Stimulated activated CD8-positive, alpha-beta memory T cell treated with anti-CD3 and anti-CD28 coated beads, Interleukin-2, amount 100 ng/mL, for 1 hour (primary cell): ENCODE data around the gene CD247.

Source experiments
- DNase-seq, 2 donors: peaks; one replicate each; pipeline ENCODE4 v3.0.0-alpha.2; 2020; ENCODE audit warnings: low read depth in 2 of 2

Gene CD247

DNA sequence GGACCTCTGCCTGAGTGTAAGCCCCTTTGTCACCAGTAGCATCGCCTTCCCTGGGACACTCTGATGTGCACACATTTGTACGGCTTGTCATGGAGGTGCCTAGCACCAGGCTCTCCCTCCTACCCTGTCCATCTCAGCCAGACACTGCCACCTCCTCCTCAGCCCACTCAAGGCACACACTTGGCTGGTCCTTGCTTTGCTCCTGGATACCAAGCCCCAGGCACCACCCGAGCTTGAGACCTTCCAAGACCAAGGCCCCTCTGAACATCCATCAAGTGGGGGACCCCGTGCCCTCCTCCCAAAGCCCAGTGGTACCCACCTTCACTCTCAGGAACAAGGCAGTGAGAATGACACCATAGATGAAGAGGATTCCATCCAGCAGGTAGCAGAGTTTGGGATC is 78.0 kb downstream of the CD247 start:
- DNase-seq: no peak

DNA sequence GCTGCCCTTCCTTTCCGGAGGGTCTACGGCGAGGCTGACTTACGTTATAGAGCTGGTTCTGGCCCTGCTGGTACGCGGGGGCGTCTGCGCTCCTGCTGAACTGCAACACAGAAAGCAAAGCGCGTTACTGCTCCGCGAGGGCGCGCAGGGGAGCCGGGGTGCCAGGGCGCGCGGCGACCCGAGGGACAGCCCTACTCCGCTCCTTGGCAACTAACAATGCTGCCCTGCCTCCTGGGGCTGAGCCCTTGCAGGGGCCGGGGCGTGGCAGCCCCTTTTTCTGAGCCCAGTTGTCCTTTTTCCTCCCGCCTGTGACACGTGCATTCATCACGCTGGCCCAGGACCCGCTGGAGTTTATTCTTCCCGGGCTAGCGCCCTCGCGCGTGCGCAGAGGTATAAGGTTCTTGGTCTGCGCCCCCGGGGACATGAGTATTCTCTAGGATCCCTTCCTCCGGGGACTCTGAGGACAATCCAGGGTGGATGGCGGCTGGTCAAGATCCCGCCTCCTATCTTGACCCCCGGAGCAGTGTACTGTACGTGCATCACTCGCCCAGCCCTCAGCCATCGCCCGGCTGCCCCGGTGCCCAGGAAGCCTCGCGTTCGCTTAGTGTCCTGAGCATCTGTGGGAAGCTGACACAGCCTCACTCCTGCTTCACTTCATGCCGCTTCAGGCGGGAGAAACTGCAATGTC is 78.9 kb downstream of the CD247 start:
- DNase-seq: no peak

DNA sequence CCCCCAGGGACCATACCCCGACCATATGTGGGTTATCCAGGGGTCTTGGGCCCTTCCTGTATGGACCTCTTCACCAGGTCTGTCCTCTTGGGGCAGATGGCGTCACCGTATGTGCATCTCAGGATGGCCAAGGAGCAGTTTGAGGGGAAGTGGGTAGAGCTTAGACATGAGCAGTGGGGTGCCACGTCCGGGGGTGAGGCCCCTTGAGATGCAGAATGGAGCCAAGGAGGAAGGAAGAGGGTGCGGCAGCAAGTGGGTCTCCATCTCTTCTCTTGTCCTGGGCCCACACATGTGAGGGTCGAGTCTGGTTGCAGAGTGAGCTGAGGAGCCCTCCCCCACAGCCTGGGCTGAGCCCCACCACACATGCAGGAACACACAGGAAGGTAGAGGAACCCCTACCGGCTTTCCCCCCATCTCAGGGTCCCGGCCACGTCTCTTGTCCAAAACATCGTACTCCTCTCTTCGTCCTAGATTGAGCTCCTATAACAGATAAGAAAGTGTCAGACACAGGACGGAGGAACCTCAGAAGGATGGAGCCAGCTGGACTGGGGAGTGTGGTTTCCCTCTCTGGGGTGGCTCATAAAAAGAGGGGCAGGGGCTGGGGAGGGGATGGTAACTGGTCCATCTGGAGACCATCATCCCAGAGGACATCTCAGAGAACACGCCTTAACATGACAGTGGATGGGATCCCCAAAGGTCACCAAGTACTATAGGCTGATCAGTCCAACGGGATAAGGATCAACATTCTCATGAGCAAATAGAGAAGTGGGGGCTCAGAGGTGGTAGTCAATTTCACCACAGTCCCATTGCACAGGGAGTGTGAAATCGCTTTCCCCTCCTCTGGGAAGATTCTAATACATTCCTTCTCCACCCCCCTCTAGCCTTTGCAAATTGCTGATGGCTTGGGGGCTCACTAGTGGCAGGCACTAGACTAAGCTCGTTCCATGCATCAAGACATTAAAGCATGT is 79.9 kb downstream of the CD247 start:
- no peak for DNase-seq

DNA sequence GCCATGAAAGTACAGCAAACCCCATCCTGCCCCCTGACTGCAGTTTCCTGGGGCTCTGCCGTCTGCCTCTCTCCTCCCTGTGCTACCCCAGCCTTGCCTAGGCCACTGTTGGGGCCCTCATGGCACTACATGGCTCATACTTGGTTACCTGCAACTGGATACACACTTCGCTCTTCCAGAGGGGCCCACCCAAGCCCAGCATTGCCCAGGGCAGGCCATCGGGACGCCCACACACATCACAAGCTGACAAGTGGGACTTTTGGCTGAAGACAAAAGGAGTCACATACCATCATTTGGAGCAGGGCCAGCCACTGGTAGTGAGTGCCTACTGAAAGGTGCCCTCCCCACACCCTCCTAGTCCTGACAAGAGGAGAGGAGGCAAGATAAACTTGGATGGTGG is 82.8 kb downstream of the CD247 start:
- DNase-seq: no peak

DNA sequence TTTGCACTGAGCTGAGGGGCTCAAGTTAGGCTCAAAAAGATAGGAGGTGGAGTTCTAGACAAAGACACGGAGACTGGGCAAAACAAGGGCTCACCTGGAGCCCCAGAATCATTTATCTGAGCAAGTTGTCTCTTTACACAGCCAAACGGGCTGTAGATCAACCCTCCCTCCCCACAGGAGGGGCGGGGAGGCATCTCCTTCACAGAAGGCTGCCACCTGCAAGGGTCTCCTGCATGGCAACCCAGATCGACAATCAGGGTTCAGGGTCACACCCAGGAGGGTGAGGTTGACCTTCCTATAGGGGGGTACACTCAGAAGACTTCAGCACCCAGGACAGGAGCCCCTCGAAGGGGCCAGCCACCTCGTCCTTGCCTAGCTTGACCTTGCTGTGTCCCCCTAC is 84.0 kb downstream of the CD247 start:
- DNase-seq: no peak

DNA sequence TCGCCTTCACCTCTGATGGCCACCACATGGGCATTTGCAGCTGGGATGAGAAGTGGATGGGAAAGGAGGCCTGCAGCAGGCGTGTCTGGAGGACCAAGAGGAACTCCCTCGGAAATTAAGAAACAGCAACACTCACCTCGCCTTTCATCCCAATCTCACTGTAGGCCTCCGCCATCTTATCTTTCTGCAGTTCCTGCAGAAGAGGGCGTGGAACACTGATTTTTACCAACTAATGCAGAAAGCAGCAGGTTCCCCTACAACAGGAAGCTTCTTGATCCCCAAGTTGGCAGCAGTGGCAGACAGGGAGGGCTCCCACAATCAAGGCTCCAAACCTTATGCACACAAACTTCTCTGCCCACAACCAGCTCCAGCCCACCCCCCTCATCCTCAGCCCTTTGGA is 84.4 kb downstream of the CD247 start:
- no peak for DNase-seq

DNA sequence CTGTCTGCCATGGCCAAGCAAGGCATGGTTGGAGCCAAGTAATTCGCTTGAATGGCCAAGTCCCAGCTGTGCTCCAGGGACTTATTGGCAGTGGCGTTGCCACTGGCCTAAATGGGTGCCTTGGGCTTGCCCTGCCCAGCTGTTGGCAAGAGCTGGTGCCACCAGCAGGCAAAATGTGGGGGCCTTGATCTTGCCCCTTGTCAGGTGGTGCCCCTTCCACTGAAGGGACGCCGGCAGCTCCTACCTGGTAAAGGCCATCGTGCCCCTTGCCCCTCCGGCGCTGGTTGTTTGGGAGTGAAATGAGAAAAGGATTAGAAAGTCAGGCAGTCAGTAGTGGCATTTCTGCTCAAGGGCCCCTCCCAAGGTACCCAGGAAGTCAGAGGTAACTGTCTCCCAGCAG is 85.5 kb downstream of the CD247 start:
- no peak for DNase-seq

DNA sequence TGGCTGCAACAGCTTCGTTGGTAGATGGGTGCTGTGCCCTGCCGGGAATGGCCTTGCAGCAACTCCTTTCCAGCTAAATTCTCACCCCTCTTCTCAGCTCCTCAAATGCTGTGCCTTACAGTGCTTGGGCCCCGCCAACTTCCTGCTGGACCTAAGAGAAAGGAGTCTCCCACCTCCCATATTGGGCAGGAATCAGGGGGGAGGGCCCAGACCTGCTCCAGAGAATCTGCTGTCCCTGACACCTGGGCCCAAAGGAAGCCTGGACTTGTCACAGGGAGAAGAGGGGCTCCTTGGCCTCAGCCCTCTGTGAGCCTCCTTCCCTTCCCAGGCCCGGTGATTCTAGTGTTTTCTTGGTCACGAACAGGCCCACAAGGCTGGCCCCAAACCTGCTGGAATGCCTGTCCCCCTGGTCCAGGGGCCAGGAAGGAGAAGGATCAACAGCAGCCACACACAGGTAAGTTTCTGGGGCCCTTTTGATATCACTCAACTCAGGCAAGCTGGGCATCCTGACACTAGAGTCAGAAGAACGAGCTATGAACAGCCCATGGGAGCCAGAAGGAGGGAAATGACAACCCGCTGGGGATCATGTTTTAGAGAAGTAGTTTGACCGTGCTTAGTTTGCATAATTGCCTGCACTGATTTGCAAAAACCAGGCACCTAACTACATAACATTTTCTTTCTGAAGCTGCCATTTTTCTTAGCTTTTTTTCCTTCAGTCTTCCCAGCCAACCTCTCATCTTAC is 86.2 kb downstream of the CD247 start:
- DNase-seq: no peak

DNA sequence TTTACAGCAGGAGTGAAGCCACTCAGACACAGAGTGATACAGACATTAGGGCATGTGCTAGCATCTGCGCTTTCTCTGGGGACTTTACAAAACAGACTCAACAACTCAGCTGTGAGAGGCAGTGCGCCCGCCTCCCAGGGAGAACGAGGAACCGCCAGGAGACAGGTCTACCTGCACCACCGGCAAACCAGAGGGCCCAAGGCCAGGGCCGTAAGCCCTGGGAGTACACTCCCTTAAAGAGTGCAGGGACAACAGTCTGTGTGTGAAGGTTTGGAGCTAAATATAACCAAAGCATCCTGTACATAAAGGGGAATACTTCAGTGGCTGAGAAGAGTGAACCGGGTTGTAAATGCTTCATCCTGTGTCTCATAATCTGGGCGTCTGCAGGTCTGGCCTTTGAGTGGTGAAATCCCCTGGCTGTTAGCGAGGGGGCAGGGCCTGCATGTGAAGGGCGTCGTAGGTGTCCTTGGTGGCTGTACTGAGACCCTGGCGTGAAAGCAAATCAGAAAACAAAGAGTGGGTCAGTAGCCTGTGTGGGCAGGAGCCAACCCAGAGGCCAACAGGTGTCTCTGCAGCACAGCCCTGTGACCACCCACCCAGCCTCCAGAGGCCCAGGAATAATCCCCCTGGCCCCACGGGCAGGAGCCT is 86.9 kb downstream of the CD247 start:
- no peak for DNase-seq

DNA sequence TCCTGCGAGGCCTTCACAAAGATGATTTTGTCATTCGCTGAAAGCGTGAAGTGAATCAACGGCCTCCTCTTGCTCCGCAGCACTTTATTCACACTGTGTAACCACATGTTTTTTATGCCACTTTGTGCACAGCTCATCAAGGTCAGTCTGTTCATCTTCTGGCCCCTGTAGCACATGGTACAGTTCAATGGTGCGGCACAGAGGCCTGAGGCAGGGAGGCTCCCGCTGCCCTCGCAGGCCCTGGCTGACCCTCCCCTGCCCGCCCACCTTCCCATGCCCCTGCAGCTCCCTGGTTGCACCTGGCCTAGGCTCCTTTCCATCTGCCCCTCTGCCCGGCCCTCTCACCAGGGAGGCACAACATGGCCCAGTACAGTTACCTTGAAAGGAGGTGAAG is 87.5 kb downstream of the CD247 start:
- no peak for DNase-seq

DNA sequence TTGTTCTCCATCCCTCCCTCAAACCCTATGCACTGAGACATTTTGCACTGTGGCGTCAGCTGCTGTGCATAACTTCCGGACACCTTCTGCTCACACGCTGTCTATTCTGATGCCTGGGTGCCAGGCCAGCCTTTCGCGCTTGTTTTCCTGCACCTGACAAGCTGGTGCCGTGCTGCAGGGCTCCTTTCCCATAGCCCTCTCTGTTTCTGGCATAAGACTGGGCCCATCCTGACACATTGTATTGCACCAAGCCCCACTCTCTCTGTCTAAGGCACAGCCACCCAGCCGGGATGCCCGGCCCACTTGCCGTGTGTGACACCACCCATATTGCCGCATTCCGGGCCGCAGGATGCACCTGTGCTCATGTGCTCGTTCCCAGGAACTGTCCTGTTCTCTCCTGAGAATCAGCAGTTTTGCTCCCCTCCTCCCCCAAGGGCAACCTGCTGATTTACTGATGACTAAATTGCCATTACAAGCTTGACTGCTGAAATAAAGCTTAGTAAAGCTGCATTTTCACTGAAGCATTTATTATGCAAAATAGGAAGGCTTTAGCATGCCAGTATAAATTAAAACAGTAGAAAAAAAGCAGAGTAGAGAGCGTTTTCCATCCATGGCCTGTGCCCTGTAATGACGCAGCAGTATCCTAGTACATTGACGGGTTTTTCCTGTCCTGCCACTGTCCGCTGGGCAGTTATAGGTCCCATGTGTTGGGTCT is 88.0 kb downstream of the CD247 start:
- no peak for DNase-seq

DNA sequence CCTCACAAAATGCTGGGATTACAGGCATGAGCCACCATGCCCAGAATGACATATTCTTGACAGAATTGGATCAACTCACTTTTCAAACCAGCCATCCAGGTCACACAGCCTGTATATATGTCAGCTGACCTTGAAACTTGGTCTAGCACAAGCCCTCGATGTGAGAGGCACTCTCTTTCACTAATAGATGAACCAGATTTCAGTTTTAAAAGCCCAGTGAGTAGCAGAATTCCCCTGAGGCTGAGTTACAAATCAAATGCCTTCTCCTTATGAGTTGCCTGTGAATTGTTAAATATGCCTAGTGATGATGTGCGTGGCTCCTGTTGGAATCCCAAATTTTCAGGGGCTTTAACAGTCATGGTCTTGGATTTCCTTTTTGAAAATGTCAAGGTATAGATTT is 88.7 kb downstream of the CD247 start:
- no peak for DNase-seq

DNA sequence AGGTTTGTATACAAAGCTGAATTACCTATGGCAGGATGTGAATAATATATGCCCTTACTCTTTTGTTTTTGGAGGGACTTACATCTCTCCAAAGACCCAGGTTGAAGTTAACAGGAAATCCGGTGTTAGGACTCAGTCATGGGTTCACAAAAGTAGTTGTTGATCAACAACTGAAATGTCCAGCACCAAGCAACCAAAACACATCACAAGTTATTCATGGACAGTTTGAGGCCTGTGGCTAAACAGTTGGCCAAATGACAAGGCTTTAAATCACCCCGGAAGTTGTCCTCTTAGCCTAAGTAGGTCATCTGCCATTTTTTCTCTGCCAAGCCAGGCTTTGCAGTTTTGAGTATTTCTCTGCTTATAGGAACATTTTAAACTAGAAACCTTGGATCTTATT is 89.9 kb downstream of the CD247 start:
- no peak for DNase-seq

DNA sequence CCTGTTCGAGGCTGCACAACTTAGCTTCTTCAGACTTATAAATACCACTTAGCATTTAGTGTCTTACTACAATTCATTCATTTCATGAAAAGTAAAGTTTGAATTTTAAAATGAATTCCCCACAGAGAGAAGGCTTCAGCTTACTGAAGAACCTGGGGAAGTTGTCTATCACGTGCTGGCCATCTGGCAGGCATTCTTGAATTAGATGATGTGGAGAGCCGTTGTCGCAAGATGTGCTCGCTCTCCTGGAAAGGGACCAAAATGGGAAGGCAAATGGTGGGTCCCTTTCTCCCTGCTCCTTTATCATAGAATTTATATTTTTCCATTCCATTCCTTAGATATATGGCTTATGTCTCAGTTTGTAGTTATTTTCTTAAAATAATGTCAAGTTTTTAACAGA is 90.5 kb downstream of the CD247 start:
- DNase-seq: no peak

DNA sequence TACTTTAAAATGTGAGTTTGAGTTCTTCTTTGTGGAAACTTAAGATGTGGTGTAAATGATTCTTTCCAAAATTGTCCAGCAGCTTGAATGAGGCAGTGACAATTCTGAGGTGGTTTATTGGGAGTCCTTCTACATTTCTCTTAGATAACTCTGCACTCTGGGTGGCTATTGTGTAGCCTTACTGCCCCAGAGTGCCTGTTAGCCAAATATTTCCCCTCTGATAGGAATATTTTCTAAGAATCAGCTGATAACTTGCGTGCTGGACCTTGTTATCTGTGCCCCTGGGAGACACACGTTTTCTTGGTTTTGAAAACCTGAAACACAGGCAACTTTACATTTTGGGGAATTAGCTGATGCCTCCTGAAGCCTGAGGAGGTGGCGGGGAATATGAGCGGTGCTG is 91.6 kb downstream of the CD247 start:
- DNase-seq: no peak

DNA sequence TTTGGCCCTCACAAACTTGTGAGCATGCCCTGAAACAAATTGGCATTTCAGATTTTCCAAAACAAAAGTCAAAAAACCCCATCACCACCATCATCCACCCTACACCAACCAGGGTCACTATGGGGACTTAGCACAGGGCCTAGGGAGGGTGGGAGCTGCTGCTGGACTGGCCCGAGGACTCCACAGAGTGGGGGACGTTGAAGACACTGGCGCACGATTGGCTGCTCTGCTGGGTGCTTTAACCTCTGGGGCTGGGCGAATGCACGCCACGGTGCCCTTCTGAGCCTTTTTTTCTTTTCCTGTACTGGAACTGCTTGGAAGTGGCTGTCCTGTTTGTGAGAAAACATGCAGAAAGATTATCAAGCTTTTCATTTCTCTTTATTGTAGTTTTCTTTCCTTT is 92.8 kb downstream of the CD247 start:
- no peak for DNase-seq

DNA sequence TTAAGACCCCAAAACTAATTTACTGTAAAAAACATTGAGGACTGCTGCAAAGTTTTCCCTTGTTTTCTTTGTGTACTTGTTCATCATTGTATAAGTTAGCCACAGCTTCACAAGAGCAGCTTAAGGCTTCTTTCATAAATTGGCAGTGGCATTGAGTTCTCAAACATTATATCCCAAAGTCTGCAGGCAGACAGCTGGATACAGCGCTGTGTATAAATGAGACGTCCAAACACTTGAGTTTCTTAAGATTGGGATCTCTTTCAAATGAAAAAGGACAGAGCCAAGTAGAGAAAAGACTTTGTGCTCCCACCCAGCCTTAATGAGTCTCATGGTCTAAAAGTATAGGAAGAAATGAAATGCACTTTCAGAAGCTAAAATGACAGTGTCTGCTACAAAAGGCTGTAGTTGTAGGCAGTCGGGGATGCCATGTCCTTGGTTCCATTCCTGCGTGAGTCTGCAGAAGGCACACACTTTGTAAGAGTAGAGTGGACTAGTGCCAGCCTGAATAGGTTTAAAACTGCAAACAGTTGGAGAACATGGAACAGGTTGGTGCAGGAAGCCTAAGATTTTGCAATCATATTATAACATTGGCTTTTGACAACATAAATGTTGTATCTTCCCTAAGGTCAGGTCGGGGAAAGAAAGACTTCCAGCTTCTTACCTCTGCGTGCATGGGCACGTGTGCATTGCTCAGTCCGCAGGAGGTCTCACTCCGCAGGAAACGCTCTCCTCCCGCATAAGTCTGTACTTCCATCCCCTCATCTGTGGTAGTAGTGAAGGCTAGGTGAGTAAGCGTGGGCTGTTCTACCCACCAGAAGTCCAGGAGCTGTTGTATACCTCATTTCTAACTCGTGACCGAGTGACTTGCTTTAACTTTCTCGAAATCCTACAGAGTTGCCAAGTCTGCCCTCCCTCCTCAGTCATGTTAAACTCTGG is 94.4 kb downstream of the CD247 start:
- no peak for DNase-seq

DNA sequence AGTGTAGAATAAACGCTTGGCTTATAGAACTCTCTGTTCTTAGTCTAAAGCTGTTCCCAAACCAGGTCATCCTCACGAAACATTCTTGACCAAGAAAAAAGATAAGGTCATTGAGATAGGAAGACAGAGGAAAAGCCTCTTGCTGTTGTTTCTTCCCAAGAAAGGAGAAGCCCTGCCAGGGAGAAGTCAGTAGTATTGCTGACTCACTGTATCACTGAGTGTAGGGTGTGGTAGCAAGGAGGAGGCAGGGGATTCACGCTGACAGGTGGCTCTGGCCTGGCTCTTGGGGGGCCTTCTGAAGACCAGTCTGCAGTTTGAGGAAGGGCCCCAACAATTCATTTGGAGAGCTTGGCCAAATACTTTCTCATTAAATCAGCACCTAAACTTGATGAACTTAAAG is 97.8 kb downstream of the CD247 start:
- DNase-seq: no peak

DNA sequence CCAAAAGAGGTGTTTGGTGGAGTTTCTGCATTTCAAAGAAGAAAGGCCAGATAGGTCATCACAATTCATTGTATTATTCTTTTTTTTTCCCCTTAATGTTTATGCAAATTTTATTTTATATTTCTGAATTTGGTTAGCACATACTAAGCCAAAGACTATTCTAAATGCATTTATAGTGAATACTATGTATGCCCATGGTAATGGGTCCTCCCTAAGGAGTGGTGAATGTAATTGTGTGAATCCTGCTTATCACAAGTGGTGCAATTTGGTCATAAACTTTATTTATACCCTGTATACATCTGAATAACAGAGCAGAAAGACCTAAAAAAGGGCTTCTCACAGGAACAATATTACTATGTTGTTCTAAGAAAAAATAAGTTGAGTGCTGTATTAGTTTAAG is 99.1 kb downstream of the CD247 start:
- DNase-seq: no peak

DNA sequence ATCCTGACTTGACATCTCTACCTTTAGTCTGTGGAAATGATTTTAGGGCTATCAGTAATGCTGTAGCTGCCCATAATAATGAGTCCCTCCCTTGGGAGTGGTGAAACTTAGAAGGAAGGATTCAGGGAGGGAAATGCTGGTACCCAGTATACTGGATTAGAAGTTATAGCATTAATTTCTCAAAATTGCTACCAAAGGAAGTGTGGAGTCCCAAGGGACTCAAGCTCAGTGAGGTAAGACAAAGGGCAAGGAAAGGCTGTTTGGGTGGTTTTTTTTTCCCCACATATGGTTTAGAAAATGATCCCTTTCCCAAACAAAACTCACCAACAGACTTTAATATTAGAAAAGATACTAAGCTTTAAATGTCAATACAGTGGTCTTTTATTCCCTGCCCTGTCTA is 99.9 kb downstream of the CD247 start:
- DNase-seq: no peak
